Caki2 (cell line): ENCODE results near the gene GSDME. TPM values are rescaled to one million over a fixed set of nuclear protein-coding genes. Genes with fewer than 3 reads are reported as not detected.
"Not testable (repeated sequence)": the region's sequence is repeated elsewhere in the genome, so short reads cannot be mapped to it uniquely, and the experiment has no call there.

Experiments
- DNase-seq: peaks from one replicate; pipeline ENCODE4 v3.0.0-alpha.2; 2015; ENCODE audit warnings: low read depth
- in situ Hi-C: cut with HindIII; loops from 2 replicates; pipeline ENCODE4 v1.10.0; 2016; ENCODE audit warnings: low sequenced_read_pairs, low pct_unique_long_range_greater_than_20kb, mixed read lengths
- total RNA-seq: library from RNA; depleted of rRNA; stranded (reverse); fragments of >200 nt; shearing (Covaris generic); gene quantifications from 2 replicates; pipeline ENCODE4 v1.2.3, GENCODE V29; 2014; ENCODE audit warnings: low replicate concordance

Gene GSDME
- total RNA-seq, 1 experiment from 2014 or later = 25.0 TPM

- no peak for DNase-seq
- in situ Hi-C loops = no loop called here
Observed at GRCh38 chr7:24751484-24751883, 5.8 kb downstream of the GSDME start.

- in situ Hi-C loops = no loop called here
- DNase-seq = no peak
Observed at GRCh38 chr7:24750441-24751055, 6.7 kb downstream of the GSDME start.

- in situ Hi-C loops = no loop called here
- no peak for DNase-seq
Observed at GRCh38 chr7:24748521-24748920, 8.7 kb downstream of the GSDME start.

GRCh38 chr7:24745355-24745754 is 11.9 kb downstream of the GSDME start:
- in situ Hi-C loops = no loop called here

GRCh38 chr7:24743471-24743870 is 13.8 kb downstream of the GSDME start:
- DNase-seq = no peak
- in situ Hi-C loops = no loop called here

More at GRCh38 chr7:24745355-24745754, 11.9 kb downstream of the GSDME start:
- no peak for DNase-seq

GRCh38 chr7:24742506-24743162 is 14.6 kb downstream of the GSDME start:
- in situ Hi-C loops = no loop called here
- no peak for DNase-seq

GRCh38 chr7:24741679-24742505 is 15.4 kb downstream of the GSDME start:
- DNase-seq = peak; percentile 69
- in situ Hi-C loops = no loop called here

- no peak for DNase-seq
- in situ Hi-C loops = no loop called here
Observed at GRCh38 chr7:24740871-24741270, 16.4 kb downstream of the GSDME start.

GRCh38 chr7:24739306-24739705 is 18.0 kb downstream of the GSDME start:
- no peak for DNase-seq
- in situ Hi-C loops = no loop called here

- in situ Hi-C loops = no loop called here
- no peak for DNase-seq
Observed at GRCh38 chr7:24738577-24738976, 18.7 kb downstream of the GSDME start.

- in situ Hi-C loops = no loop called here
- DNase-seq = no peak
Observed at GRCh38 chr7:24737281-24737680, 20.0 kb downstream of the GSDME start.

GRCh38 chr7:24735594-24735993 is 21.7 kb downstream of the GSDME start:
- DNase-seq, in situ Hi-C loops: not testable (repeated sequence)

GRCh38 chr7:24734306-24734705 is 23.0 kb downstream of the GSDME start:
- no peak for DNase-seq
- in situ Hi-C loops = no loop called here

GRCh38 chr7:24733414-24734060 is 23.7 kb downstream of the GSDME start:
- DNase-seq = no peak
- in situ Hi-C loops = no loop called here

- in situ Hi-C loops = no loop called here
- peak; percentile 76 for DNase-seq
Observed at GRCh38 chr7:24732646-24733413, 24.4 kb downstream of the GSDME start.

- in situ Hi-C loops = no loop called here
- no peak for DNase-seq
Observed at GRCh38 chr7:24731313-24731712, 26.0 kb downstream of the GSDME start.

GRCh38 chr7:24730018-24730369 is 27.3 kb downstream of the GSDME start:
- DNase-seq = no peak
- in situ Hi-C loops = no loop called here

- in situ Hi-C loops = no loop called here
- DNase-seq = no peak
Observed at GRCh38 chr7:24729365-24730017, 27.8 kb downstream of the GSDME start.
